HG03280 (cell line): ENCODE results near the gene TAF11L5.
"Not testable (repeated sequence)": the region's sequence is repeated elsewhere in the genome, so short reads cannot be mapped to it uniquely, and the experiment has no call there.

ENCODE experiments used
- ATAC-seq: cut with Tn5 transposase; IDR thresholded peaks from one replicate; pipeline ENCODE4 v1.9.1; 2021; ENCODE audit warnings: mild to moderate bottlenecking, moderate library complexity; ENCODE audit not compliant: unreplicated experiment

Gene TAF11L5

DNA sequence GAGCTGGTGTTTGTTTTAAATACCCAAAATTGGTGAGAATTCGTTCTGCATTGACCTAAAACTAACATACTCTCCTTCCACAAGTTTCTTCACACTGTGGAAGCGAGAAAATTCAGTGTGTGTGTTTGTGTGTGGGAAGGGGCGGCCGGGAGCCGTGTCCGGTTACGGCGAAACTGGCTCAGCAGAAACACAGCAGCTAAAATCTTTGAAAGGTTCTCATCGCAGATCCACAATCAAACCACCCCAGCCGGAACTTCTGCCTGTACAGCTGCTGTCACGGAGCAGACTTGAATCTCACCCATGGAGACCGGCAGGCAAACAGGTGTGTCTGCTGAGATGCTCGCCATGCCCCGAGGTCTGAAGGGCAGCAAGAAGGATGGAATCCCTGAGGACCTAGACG lies at the start of gene TAF11L5:
Gene TAF11L5 (plus strand): TSS at position 301 of the 400 bp plus-strand sequence.
- ATAC-seq: not testable (repeated sequence)

DNA sequence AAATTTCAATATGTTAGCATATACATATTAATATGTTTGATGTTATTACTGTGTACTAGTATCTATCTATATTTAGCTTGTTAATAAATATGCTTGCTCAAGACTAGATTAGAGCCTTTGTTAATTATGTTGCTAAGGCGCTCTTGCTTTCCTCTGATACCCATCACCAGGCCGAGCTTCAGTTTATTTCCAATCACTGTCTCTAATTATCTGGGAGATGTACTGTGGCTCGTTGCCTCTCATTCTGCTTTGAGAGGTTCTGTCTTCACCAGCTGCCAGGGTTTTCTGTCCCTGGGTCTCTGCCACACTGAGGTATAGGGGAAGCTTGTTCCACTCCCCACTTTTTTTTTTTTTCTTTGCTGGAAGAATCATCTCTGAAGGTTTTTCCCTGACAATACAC lies 48.0 kb upstream of the TAF11L5 start:
- ATAC-seq: no peak

DNA sequence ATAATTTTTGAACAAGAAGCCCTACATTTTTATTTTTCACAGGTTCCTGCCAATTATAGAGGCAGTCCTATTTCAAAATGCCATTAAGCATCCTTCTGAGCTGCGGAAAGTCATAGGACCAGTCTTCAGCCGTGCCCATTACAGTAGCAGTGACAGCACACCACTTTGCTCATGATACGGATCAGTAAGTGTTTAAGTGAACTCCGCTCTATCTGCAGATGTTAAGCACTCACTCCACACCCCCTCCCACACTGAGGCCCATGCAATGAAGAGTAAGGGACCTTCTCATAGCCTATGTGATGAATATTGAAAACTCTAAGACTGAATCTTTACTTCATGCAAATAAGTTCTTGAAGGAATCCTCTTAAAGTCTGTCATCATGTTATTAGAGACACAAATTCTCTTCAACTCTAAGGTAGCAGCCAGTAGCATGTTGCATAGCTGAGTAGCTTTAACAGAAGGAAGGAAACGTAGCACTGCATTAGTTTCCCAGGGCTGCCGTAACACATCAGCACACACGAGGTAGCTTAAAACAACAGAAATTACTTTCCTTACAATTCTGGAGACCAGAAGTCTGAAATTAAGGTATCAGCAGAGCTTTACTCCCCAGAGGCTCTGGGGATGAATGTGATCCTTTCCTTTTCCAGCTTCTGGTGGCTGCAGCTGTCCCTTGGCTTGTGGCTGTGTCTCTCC lies 47.3 kb upstream of the TAF11L5 start:
- no peak for ATAC-seq

DNA sequence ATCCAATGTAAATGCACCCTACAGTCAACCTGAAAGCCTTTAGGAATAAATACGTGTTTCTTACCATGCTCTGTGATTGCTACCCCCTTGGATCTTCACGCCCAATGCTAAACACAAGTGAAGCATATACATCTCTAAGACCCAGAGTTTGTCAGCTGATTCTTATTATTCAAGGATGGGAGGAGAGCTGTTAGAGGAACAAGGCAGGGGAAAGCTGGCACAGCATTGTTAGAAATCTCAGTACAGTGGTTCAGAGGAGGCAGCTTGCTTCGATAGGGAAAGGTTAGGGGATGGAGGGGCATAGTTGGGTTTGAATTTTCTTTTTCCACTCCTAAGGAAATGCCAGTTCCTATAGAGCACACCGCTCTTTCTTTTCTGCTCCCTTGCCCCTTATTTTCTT lies 43.7 kb upstream of the TAF11L5 start:
- ATAC-seq: no peak

DNA sequence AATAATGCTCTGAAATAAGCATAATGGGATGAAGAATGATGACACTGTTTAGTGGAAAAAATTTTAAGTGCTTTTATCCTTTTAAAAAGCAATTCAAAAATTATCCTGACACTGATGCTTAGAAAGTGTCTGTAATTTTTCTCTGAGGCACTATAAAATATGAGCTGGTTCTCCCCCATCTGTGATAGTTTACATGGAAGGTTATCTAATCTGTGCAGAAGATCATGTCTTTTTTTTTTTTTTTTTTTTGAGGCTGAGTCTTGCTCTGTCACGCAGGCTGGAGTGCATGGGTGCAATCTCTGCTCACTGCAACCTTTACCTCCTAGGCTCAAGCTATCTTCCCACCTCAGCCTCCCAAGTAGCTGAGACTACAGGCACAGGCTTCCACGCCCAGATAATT lies 42.2 kb upstream of the TAF11L5 start:
- no peak for ATAC-seq

DNA sequence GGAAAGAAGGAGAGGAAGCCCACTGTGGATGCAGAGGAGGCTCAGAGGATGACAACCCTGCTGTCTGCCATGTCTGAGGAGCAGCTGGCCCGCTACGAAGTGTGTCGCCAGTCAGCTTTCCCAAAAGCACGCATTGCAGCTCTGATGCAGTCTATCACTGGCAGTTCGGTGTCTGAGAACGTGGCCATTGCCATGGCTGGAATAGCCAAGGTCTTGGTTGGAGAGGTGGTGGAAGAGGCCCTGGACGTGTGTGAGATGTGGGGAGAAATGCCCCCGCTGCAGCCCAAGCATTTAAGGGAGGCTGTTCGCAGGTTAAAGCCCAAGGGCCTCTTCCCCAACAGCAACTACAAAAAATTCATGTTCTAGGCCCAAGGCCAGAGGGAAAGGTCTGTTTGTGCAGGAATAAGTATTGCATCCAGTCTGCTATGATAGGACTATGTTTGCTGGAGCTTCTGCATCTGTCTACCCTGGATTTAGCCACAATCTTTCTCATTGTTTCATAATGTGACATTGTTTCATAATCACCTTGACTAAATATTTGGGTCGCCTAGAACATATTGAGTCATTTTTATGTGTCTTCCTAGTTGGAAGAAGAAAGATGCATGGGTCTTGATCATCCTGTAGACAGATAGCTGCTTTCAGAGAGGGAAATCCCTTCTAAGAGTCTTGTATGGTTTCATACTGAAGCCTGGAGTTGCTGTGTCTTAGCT lies 38.4 kb upstream of the TAF11L5 start:
- not testable (repeated sequence) for ATAC-seq

DNA sequence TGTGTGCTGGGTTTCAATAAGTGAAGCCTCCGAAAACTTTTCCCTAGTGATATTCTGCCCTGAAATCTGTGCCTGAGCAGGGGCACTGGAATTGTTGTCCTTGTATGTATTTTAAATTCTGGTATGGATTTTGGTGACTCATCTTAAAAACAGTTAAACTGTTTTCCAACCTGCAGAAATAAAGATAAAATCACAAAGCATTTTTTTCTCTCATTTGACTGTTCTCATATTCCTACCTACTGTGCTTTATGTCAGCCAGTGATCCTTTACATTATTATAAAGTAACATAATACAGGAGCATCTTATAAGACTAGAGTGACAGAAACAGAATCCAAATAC lies 37.9 kb upstream of the TAF11L5 start:
- no peak for ATAC-seq

DNA sequence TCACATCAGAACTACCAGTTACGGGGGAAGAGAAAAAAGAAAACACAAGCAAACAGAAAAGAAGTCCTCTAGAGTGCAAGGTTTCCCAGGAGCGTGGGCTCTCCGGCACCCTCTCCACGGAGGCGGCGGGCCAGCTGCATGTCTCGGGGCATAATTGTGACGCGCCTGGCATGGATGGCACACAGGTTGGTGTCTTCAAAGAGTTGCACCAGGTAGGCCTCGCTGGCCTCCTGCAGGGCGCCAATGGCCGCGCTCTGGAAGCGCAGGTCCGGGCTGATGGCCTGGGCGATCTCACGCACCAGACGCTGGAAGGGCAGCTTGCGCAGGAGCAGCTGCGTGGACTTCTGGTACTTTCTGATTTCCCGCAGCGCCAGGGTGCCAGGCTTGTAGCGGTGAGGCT lies 33.8 kb upstream of the TAF11L5 start:
- not testable (repeated sequence) for ATAC-seq

DNA sequence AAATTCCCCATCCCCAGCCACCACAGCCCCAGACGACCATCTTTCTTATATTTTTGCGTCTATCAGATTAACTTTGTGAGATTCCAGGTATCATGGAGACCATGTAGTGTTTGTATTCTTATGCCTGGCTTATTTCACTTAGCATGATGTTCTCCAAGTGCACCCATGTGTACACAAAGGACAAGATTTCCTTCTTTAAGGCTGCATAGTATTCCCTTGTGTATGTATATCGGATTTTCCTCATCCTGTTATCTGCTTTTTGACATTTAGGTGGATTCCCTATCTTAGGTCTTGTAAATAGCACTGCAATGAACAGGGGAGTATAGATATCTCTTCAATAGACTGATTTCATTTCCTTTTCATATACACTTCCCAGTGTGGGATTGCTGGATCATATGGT lies 32.3 kb upstream of the TAF11L5 start:
- ATAC-seq: no peak

DNA sequence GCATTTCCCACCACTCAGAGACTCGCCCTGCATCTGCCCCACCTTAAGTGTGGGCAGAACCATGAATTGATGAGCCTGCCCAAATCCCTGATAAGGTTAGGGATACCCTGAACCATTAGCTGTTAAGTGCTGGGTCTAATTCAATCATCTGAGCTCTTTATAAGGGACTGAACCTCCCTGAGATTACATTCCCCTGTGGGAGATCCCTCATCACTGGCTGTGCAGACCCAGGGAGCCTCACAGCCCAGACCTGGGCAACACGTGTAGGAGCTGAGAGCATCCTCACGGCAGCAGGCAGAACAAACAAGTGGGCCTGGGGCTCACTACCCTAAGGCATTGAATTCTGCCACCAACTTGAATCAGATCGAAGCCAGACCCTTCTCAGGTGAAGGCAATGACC lies 27.6 kb upstream of the TAF11L5 start:
- ATAC-seq: no peak

DNA sequence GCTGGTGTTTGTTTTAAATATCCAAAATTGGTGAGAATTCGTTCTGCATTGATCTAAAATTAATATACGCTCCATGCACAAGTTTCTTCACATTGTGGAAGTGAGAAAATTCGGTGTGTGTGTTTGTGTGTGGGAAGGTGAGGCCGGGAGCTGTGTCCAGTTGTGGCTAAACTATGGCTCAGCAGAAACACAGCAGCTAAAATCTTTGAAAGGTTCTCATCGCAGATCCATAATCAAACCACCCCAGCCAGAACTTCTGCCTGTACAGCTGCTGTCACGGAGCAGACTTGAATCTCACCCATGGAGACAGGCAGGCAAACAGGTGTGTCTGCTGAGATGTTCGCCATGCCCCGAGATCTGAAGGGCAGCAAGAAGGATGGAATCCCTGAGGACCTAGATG lies 27.1 kb upstream of the TAF11L5 start, which contains the start of gene TAF11L2:
Gene TAF11L2 (plus strand): TSS at position 301 of the 400 bp plus-strand sequence.
- ATAC-seq: not testable (repeated sequence)

DNA sequence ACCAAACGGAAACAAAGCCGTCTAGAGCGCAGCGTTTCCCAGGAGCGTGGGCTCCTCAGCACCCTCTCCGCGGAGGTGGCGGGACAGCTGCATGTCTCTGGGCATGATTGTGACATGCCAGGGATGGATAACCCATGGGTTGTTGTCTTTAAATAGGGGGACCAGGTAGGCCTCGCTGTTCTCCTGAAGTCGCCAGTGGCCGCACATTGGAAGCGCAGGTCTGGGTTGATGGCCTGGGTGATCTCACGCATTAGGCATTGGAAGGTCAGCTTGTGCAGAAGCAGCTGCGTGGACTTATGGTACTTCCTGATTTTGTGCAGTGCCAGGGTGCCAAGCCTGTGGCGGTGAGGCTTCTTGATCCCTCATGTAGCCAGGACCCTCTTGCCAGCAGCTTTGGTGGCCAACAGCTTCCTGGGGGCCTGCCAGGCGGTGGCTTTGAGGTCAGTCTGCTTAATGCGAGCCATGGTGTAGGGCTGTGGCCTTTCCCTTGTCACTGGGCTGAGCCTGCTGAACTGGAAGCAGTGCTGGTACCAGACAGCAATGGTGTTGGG lies 13.2 kb upstream of the TAF11L5 start:
- no peak for ATAC-seq

DNA sequence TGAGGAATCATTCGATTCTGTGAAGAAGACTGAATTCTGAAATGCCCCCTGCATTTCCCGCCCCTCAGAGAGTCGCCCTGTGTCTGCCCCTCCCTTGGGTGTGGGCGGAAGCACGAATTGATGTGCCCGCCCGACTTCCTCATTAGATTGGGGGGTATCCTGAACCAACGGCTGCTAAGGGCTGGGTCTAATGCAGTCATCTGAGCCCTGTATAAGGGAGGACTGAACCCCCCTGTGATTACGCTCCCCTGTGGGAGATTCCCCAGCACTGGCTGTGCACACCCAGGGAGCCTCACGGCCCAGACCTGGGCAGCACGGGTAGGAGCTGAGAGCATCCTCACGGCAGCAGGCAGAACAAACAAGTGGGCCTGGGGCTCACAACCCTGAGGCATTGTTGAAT lies 7.5 kb upstream of the TAF11L5 start:
- not testable (repeated sequence) for ATAC-seq

DNA sequence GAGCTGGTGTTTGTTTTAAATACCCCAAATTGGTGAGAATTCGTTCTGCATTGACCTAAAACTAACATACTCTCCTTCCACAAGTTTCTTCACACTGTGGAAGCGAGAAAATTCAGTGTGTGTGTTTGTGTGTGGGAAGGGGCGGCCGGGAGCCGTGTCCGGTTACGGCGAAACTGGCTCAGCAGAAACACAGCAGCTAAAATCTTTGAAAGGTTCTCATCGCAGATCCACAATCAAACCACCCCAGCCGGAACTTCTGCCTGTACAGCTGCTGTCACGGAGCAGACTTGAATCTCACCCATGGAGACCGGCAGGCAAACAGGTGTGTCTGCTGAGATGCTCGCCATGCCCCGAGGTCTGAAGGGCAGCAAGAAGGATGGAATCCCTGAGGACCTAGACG lies 7.0 kb upstream of the TAF11L5 start, which contains the start of gene TAF11L3:
Gene TAF11L3 (plus strand): TSS at position 301 of the 400 bp plus-strand sequence.
- not testable (repeated sequence) for ATAC-seq

DNA sequence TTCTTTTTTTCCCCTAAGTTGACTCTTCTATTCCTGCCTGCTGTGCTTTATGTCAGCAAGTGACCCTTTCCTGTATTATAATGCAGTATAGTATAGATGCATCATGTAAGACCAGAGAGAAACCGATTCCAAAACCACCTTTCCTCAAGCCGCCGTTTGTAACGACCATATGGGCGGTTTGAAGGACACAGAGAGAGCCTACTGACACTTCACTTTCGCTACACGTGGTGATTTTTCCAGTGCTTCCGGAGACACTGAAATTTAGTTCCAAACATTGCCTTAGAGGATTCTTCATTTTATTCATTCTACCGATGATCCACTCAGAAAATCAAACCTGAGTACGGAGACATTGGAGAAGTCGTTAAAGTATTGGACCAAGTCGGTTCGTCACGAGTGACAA lies 5.5 kb upstream of the TAF11L5 start:
- ATAC-seq: not testable (repeated sequence)

DNA sequence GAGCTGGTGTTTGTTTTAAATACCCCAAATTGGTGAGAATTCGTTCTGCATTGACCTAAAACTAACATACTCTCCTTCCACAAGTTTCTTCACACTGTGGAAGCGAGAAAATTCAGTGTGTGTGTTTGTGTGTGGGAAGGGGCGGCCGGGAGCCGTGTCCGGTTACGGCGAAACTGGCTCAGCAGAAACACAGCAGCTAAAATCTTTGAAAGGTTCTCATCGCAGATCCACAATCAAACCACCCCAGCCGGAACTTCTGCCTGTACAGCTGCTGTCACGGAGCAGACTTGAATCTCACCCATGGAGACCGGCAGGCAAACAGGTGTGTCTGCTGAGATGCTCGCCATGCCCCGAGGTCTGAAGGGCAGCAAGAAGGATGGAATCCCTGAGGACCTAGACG lies 3.5 kb upstream of the TAF11L5 start, which contains the start of gene TAF11L4:
Gene TAF11L4 (plus strand): TSS at position 301 of the 400 bp plus-strand sequence.
- not testable (repeated sequence) for ATAC-seq

DNA sequence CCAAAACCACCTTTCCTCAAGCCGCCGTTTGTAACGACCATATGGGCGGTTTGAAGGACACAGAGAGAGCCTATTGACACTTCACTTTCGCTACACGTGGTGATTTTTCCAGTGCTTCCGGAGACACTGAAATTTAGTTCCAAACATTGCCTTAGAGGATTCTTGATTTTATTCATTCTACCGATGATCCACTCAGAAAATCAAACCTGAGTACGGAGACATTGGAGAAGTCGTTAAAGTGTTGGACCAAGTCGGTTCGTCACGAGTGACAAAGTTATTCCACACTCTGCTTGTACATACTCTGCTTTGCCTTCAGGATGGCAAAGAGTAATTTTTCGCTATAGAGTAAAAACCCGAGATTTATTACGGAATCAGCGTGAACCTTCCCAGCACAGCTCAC lies 1.5 kb downstream of the TAF11L5 start:
- ATAC-seq: not testable (repeated sequence)

DNA sequence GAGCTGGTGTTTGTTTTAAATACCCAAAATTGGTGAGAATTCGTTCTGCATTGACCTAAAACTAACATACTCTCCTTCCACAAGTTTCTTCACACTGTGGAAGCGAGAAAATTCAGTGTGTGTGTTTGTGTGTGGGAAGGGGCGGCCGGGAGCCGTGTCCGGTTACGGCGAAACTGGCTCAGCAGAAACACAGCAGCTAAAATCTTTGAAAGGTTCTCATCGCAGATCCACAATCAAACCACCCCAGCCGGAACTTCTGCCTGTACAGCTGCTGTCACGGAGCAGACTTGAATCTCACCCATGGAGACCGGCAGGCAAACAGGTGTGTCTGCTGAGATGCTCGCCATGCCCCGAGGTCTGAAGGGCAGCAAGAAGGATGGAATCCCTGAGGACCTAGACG lies 3.3 kb downstream of the TAF11L5 start, which contains the start of gene TAF11L6:
Gene TAF11L6 (plus strand): TSS at position 301 of the 400 bp plus-strand sequence.
- not testable (repeated sequence) for ATAC-seq
